GM12865 (cell line): ENCODE measurements around the gene IBSP.

Source experiments
- DNase-seq: peaks from one replicate; pipeline ENCODE4 v3.0.0; 2010; ENCODE audit warnings: low read depth
- H3K4me3 ChIP-seq: 2 replicates; pipeline ENCODE4 v1.5.1; 2011; ENCODE audit warnings: mild to moderate bottlenecking, low read depth, low read length, control low read depth
- CTCF ChIP-seq: IDR thresholded peaks from 2 replicates; pipeline ENCODE4 v1.5.1; 2011; ENCODE audit warnings: low read length, control low read depth, low read depth, inconsistent platforms; ENCODE audit not compliant: insufficient read depth; ENCODE audit errors: missing control alignments

Gene IBSP

GRCh38 chr4:87811977-87812376, 12.6 kb downstream of the IBSP start:
- no peak for DNase-seq
- TF ChIP-seq CTCF = no peak
- H3K4me3 ChIP-seq = no peak overlapping the region

DNA sequence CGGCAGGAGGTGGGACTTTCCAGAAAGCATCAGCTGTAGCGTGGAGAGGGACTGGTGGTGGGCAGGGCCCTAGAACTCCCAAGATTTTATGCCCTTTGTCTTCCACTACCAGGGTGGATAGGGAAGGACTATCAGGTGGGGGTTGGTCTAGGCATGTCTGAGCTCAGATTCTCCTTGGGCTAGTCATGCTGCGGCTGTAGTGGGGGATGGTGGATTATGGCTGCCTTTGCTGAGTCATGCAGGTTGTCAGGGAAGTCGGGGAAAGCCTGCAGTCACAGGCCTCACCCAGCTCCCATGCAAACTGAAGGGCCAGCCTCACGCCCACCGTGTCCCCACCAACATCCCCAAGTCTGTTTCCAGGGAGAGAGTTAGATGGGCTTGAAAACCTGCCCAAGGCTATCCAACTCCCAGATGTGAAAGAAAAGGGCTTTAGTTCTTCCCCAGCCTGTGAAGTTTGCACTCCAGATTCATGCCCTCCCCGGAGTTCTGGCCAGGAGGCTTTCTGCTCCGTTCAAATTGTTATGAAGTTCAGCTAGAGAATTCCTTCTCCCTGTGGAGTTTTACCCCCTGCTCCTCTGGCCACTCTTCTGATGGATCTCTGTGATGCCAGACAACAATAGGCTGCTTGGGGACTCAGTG, 20.0 kb downstream of the IBSP start:
- H3K4me3 ChIP-seq = no peak overlapping the region
- TF ChIP-seq CTCF = no peak
- no peak for DNase-seq

DNA sequence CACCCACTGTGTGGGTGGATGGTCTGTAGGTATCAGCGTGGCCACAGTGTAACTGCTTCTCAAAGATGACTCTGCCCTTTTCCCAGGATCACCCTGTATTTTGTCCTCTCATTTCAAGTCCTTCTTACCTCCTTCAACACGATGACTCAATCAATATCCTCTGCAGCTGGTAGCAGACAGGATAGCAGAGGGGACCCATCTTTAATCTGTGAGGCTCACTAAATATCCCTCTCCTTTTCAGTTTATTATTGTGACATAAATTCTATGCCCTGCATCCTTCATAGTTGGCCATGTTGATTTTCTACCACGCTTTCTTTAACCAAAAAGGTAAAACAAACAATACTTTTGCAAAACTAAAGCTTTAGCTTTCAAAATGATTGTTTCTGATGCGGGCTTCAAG, 23.8 kb downstream of the IBSP start:
- no peak overlapping the region for H3K4me3 ChIP-seq
- TF ChIP-seq CTCF = no peak
- no peak for DNase-seq

GRCh38 chr4:87823724-87824123, 24.4 kb downstream of the IBSP start:
- no peak for TF ChIP-seq CTCF
- no peak for DNase-seq
- no peak overlapping the region for H3K4me3 ChIP-seq

- TF ChIP-seq CTCF = no peak
These were observed 25.0 kb downstream of the IBSP start for GRCh38 chr4:87824352-87824751.

GRCh38 chr4:87832669-87833068, 33.3 kb downstream of the IBSP start, which contains the start of gene MEPE:
MEPE (plus strand) TSS chr4:87832969; CDS start chr4:87834715, 1,746 bp downstream.
- no peak for DNase-seq
- no peak for TF ChIP-seq CTCF
- no peak within 1 kb of the TSS for H3K4me3 ChIP-seq

More at GRCh38 chr4:87824352-87824751, 25.0 kb downstream of the IBSP start:
- no peak overlapping the region for H3K4me3 ChIP-seq
- no peak for DNase-seq

DNA sequence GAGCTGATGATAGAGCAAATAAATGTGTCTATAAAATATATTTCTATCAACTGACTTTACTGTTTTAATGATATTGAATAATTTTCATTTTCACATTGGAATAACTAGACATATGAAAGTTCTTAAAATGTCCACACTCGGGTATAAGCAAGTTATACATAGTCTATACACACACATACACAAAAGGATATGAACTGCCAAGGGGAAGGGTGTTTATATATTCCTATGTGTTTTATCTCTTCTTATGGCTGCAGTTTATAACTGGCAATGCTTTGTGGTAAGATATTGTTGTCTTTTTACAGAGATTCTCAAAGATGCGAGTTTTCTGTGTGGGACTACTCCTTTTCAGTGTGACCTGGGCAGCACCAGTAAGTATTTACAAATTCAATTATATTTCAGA, 35.0 kb downstream of the IBSP start:
- no peak for TF ChIP-seq CTCF
- no peak for DNase-seq
- no peak overlapping the region for H3K4me3 ChIP-seq
